Neural progenitor cell (in vitro differentiated cells): ENCODE measurements around the gene PRSS2. TPM values are rescaled to one million over a fixed set of nuclear protein-coding genes. Genes with fewer than 3 reads are reported as not detected.
A peak's percentile ranks its signal among the peaks of the same experiment; 100 is the strongest.
"Not testable (repeated sequence)": the region's sequence is repeated elsewhere in the genome, so short reads cannot be mapped to it uniquely, and the experiment has no call there.

Experiments used
- DNase-seq: peaks from one replicate; pipeline ENCODE4 v3.0.0-alpha.2; 2016; ENCODE audit warnings: low spot score
- H2AFZ ChIP-seq: fragments of 200-600 bp; sonication (generic); replicated peaks from 2 replicates; pipeline ENCODE4 v1.6.1; 2016; ENCODE audit warnings: antibody characterized with exemption
- H3F3A ChIP-seq: fragments of 200-600 bp; sonication (generic); 2 replicates; pipeline ENCODE4 v1.6.1; 2016; ENCODE audit warnings: antibody characterized with exemption, low read depth
- H3K27ac ChIP-seq: fragments of 200-600 bp; sonication (generic); 2 replicates; pipeline ENCODE4 v1.5.1; 2016; ENCODE audit warnings: mild to moderate bottlenecking
- H3K27me3 ChIP-seq: fragments of 200-600 bp; sonication (generic); 2 replicates; pipeline ENCODE4 v1.6.1; 2016; ENCODE audit warnings: mild to moderate bottlenecking, moderate library complexity
- H3K36me3 ChIP-seq: fragments of 200-600 bp; sonication (generic); 2 replicates; pipeline ENCODE4 v1.5.1; 2016
- H3K4me1 ChIP-seq: fragments of 200-600 bp; sonication (generic); 2 replicates; pipeline ENCODE4 v1.6.1; 2016; ENCODE audit warnings: mixed run types
- H3K4me2 ChIP-seq: fragments of 200-600 bp; sonication (generic); 2 replicates; pipeline ENCODE4 v1.6.1; 2016
- H3K4me3 ChIP-seq: fragments of 200-600 bp; sonication (generic); 2 replicates; pipeline ENCODE4 v1.5.1; 2016
- H3K79me2 ChIP-seq: fragments of 200-600 bp; sonication (generic); 2 replicates; pipeline ENCODE4 v1.6.1; 2016; ENCODE audit warnings: low read depth
- H3K9ac ChIP-seq: fragments of 200-600 bp; sonication (generic); 2 replicates; pipeline ENCODE4 v1.6.1; 2016
- H3K9me3 ChIP-seq: fragments of 200-600 bp; sonication (generic); 2 replicates; pipeline ENCODE4 v1.5.1; 2016; ENCODE audit warnings: low read depth
- H4K20me1 ChIP-seq: fragments of 200-600 bp; sonication (generic); 2 replicates; pipeline ENCODE4 v1.6.1; 2016; ENCODE audit warnings: low read depth
- H3K27ac Mint-ChIP-seq: 3 replicates; pipeline ENCODE4 v1.8.0; 2021; ENCODE audit warnings: mixed read lengths
- H3K27me3 Mint-ChIP-seq: 2 replicates; pipeline ENCODE4 v1.8.0; 2022; ENCODE audit warnings: low read depth, mild to moderate bottlenecking, inconsistent platforms, moderate library complexity, mixed read lengths; ENCODE audit not compliant: insufficient read depth
- H3K36me3 Mint-ChIP-seq: 3 replicates; pipeline ENCODE4 v1.8.0; 2021; ENCODE audit warnings: mixed read lengths
- H3K4me1 Mint-ChIP-seq: 3 replicates; pipeline ENCODE4 v1.8.0; 2021; ENCODE audit warnings: mixed read lengths
- H3K4me3 Mint-ChIP-seq: 3 replicates; pipeline ENCODE4 v1.8.0; 2021; ENCODE audit warnings: mild to moderate bottlenecking, moderate library complexity, mixed read lengths
- H3K9me3 Mint-ChIP-seq: 3 replicates; pipeline ENCODE4 v1.8.0; 2020; ENCODE audit warnings: mixed read lengths
- CTCF ChIP-seq: fragments of 200-600 bp; sonication (generic); IDR thresholded peaks from 2 replicates; pipeline ENCODE4 v1.5.1; 2017; ENCODE audit warnings: antibody characterized with exemption, mild to moderate bottlenecking
- EZH2 ChIP-seq: fragments of 200-600 bp; sonication (generic); IDR thresholded peaks from 2 replicates; pipeline ENCODE4 v1.6.1; 2017; ENCODE audit warnings: antibody characterized with exemption, mild to moderate bottlenecking, moderate library complexity
- EZH2phosphoT487 ChIP-seq: fragments of 200-600 bp; sonication (generic); IDR thresholded peaks from 2 replicates; pipeline ENCODE4 v1.6.1; 2017; ENCODE audit warnings: antibody characterized with exemption
- total RNA-seq: library from RNA; depleted of rRNA; stranded (reverse); fragments of >200 nt; gene quantifications from 2 replicates; pipeline ENCODE4 v1.2.3, GENCODE V29; 2015; ENCODE audit warnings: low replicate concordance

Gene PRSS2
- total RNA-seq, 1 donor from 2014 or later = not detected

- Mint-ChIP-seq H3K27ac (no peak overlapping the region), H3K9me3 (peaks cover 2% of the 10 kb centered on the region), H3K4me1 (no peaks in the 10 kb centered on the region), H3K4me3 (no peak overlapping the region), H3K27me3 (no peaks in the 10 kb centered on the region), H3K36me3 (no peaks in the 10 kb centered on the region)
- DNase-seq = no peak
- no peak overlapping the region for H3K4me3 ChIP-seq
- H3K9ac ChIP-seq = no peak overlapping the region
- no peaks in the 10 kb centered on the region for H3K36me3 ChIP-seq
- H3F3A ChIP-seq = no peaks in the 10 kb centered on the region
- H4K20me1 ChIP-seq = no peaks in the 10 kb centered on the region
- no peak for TF ChIP-seq EZH2
- TF ChIP-seq EZH2phosphoT487 = no peak
- TF ChIP-seq CTCF = no peak
- H3K9me3 ChIP-seq = no peaks in the 10 kb centered on the region
- no peaks in the 10 kb centered on the region for H3K27me3 ChIP-seq
- H2AFZ ChIP-seq = peak overlapping the region; percentile 26
- no peak overlapping the region for H3K27ac ChIP-seq
- no peaks in the 10 kb centered on the region for H3K4me1 ChIP-seq
- H3K4me2 ChIP-seq = no peak overlapping the region
- no peaks in the 10 kb centered on the region for H3K79me2 ChIP-seq
Observed at GRCh38 chr7:142733271-142733670, 37.5 kb upstream of the PRSS2 start.

DNA sequence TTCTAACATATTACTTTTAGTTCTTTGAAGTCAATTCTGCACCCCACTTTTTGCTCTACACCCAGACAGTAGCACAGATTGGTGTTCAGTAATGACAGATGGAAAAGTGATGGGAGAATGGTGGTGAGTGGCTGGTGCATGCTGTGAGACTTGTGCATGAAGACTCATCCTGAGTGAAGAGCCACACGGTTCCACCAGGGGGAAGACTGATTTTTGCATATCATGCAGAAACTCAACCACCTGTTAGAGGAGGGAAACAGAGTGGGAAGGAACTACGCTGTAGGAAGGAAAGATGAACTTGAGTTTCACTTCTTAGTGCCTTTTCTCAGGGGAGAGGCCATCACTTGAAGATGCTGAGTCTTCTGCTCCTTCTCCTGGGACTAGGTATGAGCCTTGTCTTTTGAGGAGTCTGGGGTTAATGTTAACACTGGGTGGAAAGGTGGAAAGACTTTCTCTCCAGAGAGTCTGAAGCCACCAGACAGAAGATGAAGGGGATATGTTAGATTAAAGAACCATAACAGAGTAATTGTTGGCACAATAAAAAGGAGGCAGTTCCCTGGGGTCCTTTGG is 30.8 kb upstream of the PRSS2 start:
- H3K27me3 Mint-ChIP-seq = no peaks in the 10 kb centered on the region

GRCh38 chr7:142740786-142741185 is 30.0 kb upstream of the PRSS2 start:
- H3K27me3 Mint-ChIP-seq = no peaks in the 10 kb centered on the region
- Histone ChIP-seq H3K79me2 (no peaks in the 10 kb centered on the region), H3K4me2 (no peak overlapping the region), H3K27ac (no peak overlapping the region), H3K36me3 (no peaks in the 10 kb centered on the region), H3K9me3 (no peaks in the 10 kb centered on the region), H4K20me1 (no peaks in the 10 kb centered on the region), H3K27me3 (no peaks in the 10 kb centered on the region), H2AFZ (no peak overlapping the region), H3F3A (no peaks in the 10 kb centered on the region), H3K9ac (no peak overlapping the region), H3K4me3 (no peak overlapping the region), H3K4me1 (no peaks in the 10 kb centered on the region)
- no peaks in the 10 kb centered on the region for H3K9me3 Mint-ChIP-seq
- DNase-seq = no peak
- TF ChIP-seq EZH2 (no peak), CTCF (no peak), EZH2phosphoT487 (no peak)
- no peak overlapping the region for H3K27ac Mint-ChIP-seq
- no peaks in the 10 kb centered on the region for H3K36me3 Mint-ChIP-seq
- no peak overlapping the region for H3K4me3 Mint-ChIP-seq
- H3K4me1 Mint-ChIP-seq = no peaks in the 10 kb centered on the region

More for the DNA sequence above, 30.8 kb upstream of the PRSS2 start:
- Histone ChIP-seq H3F3A (no peaks in the 10 kb centered on the region), H3K79me2 (no peaks in the 10 kb centered on the region), H3K9me3 (no peaks in the 10 kb centered on the region), H3K4me1 (no peaks in the 10 kb centered on the region), H3K4me3 (no peak overlapping the region), H3K4me2 (no peak overlapping the region), H2AFZ (no peak overlapping the region), H3K36me3 (no peaks in the 10 kb centered on the region), H3K27me3 (no peaks in the 10 kb centered on the region), H3K27ac (no peak overlapping the region), H4K20me1 (no peaks in the 10 kb centered on the region), H3K9ac (no peak overlapping the region)
- DNase-seq = no peak
- Mint-ChIP-seq H3K4me3 (no peak overlapping the region), H3K27ac (no peak overlapping the region), H3K36me3 (no peaks in the 10 kb centered on the region), H3K9me3 (no peaks in the 10 kb centered on the region), H3K4me1 (no peaks in the 10 kb centered on the region)
- no peak for TF ChIP-seq CTCF
- no peak for TF ChIP-seq EZH2

DNA sequence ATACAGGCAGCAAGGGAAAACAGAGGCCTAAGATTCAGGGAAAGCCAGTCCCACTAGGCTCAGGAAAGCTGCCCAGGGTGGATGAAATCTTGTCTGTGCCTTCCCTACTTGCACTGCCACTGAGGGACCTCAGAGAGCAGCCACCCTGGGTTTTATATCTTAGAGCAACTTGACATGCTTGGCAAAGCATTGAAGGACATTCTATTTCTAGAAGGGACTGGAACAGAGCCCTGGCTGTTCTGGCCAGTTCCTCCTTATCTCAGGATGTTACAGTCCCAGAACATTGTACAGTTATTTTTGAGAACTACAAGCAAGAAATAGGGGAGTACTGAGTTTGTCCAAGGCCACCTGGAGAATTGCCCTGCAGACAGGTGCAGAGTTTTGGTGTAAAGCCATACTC is 28.8 kb upstream of the PRSS2 start:
- not testable (repeated sequence) for H3K27me3 ChIP-seq, H3K9me3 Mint-ChIP-seq, H3K4me3 ChIP-seq, H3K4me1 ChIP-seq, H3K36me3 Mint-ChIP-seq, DNase-seq, H4K20me1 ChIP-seq, H3K9me3 ChIP-seq, H2AFZ ChIP-seq, H3K27ac ChIP-seq, H3F3A ChIP-seq, H3K27ac Mint-ChIP-seq, H3K4me2 ChIP-seq, H3K4me1 Mint-ChIP-seq, H3K9ac ChIP-seq, H3K4me3 Mint-ChIP-seq, H3K36me3 ChIP-seq, H3K79me2 ChIP-seq, H3K27me3 Mint-ChIP-seq
